GM13977 (cell line): ENCODE results near the gene LCOR.

Source experiments
- DNase-seq: peaks from one replicate; pipeline ENCODE4 v3.0.0; 2012; ENCODE audit warnings: low spot score
- CTCF ChIP-seq: IDR thresholded peaks from 2 replicates; pipeline ENCODE4 v1.5.1; 2012; ENCODE audit warnings: mild to moderate bottlenecking, control low read depth; ENCODE audit not compliant: insufficient read depth; ENCODE audit errors: extremely low read depth, missing control alignments
- in situ Hi-C: fragments of 300-500 bp; cut with MboI; formaldehyde crosslinking; loops from one replicate; pipeline ENCODE4 v1.12.0; 2022; ENCODE audit warnings: low sequenced_read_pairs, low pct_unique_long_range_greater_than_20kb, mixed read lengths, inconsistent platforms; ENCODE audit not compliant: unreplicated experiment

The LCOR gene

DNA sequence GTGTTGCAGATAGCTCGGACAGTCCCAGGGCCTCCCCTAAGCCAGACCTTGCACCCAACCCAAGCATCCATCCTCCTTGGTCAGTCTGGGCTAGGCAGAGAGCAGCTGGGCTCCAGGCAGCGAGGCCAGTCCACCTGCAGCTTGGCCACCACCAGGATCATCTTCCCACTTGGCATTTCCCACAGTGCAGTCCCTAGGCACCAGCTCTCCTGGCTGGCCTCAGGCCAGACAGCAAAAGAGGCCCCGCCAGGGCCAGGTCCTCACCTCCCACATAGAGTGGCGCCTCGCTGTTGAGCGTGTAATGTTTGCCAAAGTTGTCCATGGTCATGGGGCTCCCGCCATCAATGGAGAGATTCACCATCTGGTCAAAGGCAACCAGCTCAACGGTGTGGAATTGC is 171.7 kb downstream of the LCOR start:
- TF ChIP-seq CTCF: no peak
- no peak for DNase-seq
- in situ Hi-C loops: no loop called here

DNA sequence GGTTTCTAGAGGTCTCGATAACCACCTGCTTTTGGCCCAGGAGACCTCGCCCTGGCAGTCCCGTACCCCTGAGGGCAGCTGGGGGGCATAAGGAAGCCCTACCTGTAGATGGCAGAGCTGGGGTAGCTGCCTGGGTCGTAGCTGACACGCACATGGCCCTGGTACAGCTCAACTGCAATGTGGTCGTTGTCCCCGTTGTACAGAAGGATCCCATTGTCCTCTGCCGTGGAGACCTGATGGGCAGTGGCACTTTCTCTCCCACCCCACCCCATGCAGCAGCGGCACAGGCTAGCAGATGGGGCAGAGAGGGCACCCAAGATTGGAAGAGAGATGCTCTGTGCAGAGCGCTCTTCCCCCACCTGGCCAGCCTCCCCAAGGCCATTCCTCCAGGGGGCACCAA is 172.5 kb downstream of the LCOR start:
- in situ Hi-C loops: no loop called here
- TF ChIP-seq CTCF: no peak
- no peak for DNase-seq

DNA sequence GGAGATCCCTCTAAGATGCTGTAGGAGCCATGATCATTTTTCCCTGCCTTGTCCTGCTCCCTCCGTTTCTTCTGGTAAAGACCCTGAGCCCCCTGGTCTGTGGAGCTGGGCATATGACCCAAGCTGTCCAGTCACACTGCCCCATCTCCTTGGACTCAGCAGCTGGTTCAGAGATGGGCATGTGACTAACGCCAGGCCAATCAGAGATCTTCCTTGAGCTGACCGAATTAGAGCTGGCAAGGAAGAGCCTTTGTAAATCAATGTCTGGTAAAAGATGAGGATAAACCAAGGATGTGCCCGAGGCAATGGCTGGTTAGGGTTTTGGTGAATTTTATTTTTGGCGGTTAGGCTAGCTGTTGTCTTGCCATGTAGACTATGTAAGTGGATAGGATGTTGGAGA is 173.3 kb downstream of the LCOR start:
- DNase-seq: no peak
- in situ Hi-C loops: no loop called here

GRCh38 chr10:97006364-97006763 is 174.3 kb downstream of the LCOR start:
- TF ChIP-seq CTCF: no peak
- in situ Hi-C loops: no loop called here
- DNase-seq: no peak

More for the DNA sequence above, 173.3 kb downstream of the LCOR start:
- TF ChIP-seq CTCF: no peak

- DNase-seq: no peak
- in situ Hi-C loops: no loop called here
- TF ChIP-seq CTCF: no peak
Observed at GRCh38 chr10:97007417-97007816, 175.3 kb downstream of the LCOR start.

GRCh38 chr10:97010695-97011206 is 178.7 kb downstream of the LCOR start:
- TF ChIP-seq CTCF: no peak

GRCh38 chr10:97011397-97011796 is 179.3 kb downstream of the LCOR start:
- DNase-seq: no peak
- no peak for TF ChIP-seq CTCF
- in situ Hi-C loops: no loop called here

More at GRCh38 chr10:97010695-97011206, 178.7 kb downstream of the LCOR start:
- in situ Hi-C loops: no loop called here
- DNase-seq: no peak
